Stimulated activated CD8-positive, alpha-beta memory T cell treated with anti-CD3 and anti-CD28 coated beads, Interleukin-4, amount 100 ng/mL, for 1 hour (primary cell): ENCODE results near the gene APC2.
A peak's percentile ranks its signal among the peaks of the same experiment; 100 is the strongest.
"Not testable (repeated sequence)": the region's sequence is repeated elsewhere in the genome, so short reads cannot be mapped to it uniquely, and the experiment has no call there.

Experiments used
- DNase-seq, 2 donors: peaks; one replicate each; pipeline ENCODE4 v3.0.0-alpha.2; 2020; ENCODE audit warnings: low read depth in 2 of 2, low spot score in 1 of 2

The APC2 gene

DNA sequence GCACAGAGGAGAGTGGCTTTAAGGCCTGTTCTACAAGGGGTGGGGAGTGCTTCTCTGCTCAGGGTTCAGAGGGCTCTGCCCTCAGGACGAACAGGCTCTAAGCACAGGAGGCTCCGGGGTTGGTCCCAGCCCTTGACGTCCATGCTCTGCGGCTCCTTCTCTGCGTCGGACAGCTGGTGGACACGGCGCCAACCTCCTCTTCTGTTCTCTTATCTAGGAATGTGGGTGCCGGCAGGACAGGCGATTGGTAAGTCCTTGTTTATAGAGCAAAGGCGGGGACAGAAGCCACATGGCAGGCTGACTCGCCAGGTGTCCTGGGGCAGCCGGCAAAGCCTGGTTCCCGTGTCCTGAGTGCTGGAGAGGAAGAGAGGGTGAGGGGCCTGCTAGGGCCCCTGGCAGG lies 20.2 kb upstream of the APC2 start:
- no peak for DNase-seq

DNA sequence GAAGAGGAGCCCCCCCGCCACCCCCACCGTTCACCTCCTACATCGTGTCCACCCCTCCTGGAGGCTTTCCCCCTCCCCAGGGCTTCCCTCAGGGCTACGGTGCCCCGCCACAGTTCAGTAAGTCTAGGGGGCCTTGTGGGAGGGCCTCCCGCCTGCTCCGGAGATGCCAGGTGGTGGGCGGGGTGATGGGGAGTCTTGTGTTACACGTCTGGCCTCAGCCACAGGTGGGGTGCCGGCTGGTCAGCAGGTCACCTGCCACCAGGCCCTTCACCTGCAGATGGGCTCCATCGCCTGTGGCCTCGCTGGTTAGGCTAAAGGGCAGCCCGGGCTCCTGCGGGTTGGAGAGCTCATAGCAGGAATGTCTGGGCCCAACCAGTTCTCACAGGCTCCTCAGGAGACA lies 19.7 kb upstream of the APC2 start:
- DNase-seq, result no peak

DNA sequence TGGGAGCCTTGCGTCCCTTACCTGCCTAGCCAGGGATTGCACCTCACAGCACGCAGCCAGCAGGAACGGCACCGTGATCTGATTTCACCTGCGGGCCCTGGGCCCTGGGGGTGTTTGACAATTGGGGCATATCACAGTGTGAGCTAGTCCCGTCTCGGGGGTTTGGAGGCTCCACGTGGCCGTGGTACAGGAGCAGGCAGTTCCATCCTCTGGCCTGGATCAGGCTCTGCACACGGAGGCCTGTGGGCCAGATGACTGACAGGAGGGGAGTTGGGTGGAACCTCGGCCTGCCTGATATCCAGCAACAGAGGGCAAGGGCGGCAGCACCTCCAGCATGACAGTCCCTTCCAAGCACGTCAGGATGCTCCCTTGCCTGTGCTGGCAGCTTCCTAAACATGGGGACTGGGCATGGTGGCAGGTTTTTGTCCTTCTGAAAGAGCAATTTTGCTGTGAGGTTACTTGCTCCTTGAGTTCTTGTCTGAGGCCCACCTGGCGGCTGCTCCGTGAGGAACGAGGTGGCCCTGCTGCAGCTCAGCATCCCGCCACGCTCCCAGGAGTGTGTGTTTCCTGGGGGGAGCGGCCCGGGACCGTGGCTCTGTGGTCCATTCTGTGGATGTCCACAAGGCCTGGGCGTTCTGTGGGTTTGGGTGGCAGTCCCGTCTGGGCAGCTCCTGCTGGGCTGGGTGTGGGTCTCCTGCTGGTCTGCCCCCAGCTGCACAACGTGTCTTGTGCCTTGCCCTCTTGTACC lies 18.0 kb upstream of the APC2 start:
- DNase-seq, result no peak

DNA sequence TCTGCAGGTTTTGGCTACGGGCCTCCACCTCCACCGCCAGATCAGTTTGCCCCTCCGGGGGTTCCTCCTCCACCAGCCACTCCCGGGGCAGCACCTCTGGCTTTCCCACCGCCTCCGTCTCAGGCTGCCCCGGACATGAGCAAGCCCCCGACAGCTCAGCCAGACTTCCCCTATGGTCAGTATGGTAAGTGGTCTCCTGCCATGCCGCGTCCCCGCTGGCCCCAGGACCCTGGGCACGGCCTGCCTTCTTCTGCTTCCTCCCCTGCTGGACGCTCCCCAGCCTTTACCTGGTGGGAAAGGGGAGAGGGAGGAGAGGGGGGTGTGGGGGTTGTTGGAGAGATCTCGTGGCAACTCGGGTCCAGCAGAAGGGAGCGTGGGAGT lies 17.4 kb upstream of the APC2 start:
- no peak for DNase-seq

- DNase-seq, result no peak
These were observed 16.5 kb upstream of the APC2 start for GRCh38 chr19:1433119-1434039.

GRCh38 chr19:1434040-1434366 lies 15.9 kb upstream of the APC2 start:
- DNase-seq, result no peak

GRCh38 chr19:1434577-1435060 lies 15.3 kb upstream of the APC2 start:
- DNase-seq, result no peak

- no peak for DNase-seq
These were observed 14.4 kb upstream of the APC2 start for GRCh38 chr19:1435378-1435989.

DNA sequence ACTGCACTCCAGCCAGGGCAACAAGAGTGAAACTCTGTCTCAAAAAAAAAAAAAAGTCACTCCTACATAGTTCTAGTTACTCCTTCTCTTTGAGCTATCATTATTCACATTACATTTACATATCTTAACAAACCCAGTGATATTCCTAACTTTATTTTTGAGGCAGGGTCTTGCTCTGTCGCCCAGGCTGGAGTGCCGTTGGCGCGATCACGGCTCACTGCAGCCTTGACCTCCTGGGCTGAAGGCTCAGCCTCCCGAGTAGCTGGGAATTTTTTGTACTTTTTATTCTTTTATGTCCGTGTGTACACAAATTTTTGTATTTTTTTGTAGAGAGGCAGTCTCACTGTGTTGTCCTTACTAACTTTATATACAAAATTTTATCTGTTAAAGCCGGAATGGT lies 12.3 kb upstream of the APC2 start:
- DNase-seq, result no peak

- DNase-seq, result peak; percentile 93 to 95
These were observed 11.6 kb upstream of the APC2 start, which contains the start of gene RPS15 for GRCh38 chr19:1438035-1438932. Gene RPS15, plus strand, starts transcription at chr19:1438396. Its CDS starts 30 bp downstream, at chr19:1438426.

- no peak for DNase-seq
These were observed 11.0 kb upstream of the APC2 start for GRCh38 chr19:1438933-1439354.

DNA sequence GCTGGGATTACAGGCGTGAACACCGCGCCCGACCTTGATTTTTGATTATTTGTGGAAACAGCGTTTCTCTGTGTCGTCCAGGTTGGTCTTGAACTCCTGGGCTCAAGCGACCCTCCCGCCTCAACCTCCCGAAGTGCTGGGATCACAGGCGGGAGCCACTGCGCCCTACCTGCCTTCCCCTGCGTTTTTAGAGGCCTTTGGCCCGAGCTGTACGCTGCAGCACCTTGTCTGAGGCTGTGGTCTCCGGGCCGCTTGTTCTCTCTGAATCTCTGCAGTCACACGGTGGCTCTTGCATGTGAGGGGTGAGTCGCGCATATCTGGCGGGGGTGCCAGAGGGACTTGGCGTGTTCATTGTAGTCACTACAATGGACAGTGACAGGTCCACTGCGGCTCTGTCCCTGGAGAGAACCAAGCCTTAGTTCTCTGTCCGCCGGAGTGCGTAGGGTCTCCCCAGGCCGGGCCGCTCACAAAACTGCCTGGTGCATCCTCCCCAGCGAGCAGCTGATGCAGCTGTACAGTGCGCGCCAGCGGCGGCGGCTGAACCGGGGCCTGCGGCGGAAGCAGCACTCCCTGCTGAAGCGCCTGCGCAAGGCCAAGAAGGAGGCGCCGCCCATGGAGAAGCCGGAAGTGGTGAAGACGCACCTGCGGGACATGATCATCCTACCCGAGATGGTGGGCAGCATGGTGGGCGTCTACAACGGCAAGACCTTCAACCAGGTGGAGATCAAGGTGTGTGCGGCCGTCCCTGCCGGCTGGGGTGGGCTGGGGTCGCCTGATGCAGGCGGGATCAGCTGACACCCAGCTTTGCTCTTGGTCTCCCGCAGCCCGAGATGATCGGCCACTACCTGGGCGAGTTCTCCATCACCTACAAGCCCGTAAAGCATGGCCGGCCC lies 10.2 kb upstream of the APC2 start:
- not testable (repeated sequence) for DNase-seq

DNA sequence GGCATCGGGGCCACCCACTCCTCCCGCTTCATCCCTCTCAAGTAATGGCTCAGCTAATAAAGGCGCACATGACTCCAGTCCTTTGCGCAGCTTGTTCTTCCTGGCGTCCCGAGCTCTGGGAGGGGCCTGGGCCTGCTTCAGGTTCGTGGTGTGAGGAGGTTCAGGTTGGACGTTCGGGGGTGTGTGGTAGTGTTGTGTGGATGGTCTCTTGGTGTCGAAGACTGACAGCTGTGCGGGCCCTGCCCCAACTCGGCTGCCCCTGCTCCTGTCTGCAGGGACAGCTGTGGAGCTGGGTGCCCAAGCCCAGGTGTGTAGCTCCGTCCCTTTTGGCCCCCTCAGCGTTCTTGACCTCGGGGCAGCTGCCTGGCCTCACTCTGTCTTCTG lies 9.5 kb upstream of the APC2 start:
- DNase-seq, result no peak

DNA sequence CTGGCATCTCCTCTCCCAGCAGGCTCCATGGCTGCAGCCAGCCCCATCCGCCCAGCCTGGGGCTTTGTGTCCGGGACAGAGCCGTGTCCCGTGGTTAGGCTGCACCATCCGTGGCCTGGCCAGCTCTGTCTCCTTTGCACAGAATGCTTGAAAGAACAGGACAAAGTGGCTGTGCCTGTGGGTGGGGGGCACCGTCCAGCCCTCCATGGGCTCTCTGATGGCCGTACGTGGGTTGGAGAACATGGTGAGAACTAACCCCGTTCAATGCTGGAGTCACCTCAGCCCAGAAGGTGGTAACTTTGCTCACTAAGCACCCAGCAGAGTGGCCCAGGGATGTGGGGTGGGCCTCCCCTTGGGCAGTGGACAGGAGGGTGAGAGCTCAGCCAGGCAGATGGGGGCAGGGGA lies 8.9 kb upstream of the APC2 start:
- DNase-seq, result no peak

DNA sequence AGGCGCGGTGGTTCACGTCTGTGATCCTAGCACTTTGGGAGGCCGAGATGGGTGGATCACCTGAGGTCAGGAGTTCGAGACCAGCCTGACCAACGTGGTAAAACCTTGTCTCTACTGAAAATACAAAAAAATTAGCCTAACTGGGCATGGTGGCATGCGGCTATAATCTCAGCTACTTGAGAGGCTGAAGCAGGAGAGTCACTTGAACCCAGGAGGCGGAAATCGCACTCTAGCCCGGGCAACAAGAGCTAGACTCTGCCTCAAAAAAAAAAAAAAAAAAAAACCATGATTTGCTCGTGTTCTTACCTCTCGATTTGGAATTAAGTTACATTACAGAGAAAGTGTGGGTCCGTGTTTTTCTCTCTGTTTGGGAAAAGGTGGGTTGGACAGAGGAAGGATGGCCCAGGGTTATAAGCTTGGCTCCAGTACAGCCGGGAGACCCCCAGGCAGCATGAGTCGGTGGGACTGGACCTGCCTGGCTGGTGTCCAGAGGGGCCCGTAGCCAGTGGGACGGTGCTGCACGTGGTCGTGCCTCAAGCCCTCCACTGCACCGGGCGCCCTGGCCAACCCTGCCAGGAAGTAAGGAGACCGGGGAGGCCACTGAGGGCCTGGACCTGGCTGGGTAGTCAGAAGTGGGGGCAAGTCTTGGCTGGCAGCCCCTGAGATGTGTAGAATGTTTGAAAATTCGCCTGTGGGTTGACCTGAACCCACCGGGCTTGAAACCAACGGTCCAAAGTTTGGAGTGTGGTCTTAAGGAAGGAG lies 8.1 kb upstream of the APC2 start:
- DNase-seq, result no peak

DNA sequence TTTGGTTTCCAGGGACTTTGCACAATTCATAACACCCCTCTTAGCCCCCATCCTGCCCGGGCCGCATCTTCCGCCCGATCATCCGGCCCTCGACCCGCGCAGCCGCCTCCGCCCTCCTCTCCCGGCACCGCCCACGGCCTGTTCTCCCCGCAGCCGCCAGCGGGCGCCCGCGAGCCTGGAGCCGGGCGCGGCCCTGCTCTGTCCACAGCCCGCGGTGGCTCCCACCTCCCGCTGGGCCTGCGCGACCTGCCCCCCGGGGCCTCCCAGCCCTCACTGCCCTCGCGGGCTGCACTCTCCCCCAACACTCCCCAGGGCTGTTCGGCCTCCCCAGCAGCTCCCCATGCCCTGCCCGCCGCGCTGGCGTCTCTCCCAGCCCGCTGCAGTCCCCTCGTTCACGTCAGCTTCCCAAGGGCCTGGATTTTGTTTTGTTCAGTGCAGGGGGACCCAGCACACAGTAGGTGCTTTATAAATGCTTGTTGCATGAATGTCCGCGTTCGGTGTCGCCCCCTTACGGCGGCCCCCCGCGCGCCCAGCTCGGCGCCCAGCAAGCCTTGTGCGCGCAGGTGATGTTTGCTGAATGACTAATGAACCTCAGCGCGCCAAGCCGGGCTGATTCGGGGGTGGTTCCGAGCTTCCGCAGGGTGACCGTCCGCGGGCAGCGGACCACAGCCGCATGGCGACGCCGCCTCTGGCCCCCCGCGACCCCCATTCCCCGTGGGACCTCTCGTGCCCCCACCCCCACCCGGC lies 4.6 kb upstream of the APC2 start:
- DNase-seq, result peak; percentile 51 to 52

DNA sequence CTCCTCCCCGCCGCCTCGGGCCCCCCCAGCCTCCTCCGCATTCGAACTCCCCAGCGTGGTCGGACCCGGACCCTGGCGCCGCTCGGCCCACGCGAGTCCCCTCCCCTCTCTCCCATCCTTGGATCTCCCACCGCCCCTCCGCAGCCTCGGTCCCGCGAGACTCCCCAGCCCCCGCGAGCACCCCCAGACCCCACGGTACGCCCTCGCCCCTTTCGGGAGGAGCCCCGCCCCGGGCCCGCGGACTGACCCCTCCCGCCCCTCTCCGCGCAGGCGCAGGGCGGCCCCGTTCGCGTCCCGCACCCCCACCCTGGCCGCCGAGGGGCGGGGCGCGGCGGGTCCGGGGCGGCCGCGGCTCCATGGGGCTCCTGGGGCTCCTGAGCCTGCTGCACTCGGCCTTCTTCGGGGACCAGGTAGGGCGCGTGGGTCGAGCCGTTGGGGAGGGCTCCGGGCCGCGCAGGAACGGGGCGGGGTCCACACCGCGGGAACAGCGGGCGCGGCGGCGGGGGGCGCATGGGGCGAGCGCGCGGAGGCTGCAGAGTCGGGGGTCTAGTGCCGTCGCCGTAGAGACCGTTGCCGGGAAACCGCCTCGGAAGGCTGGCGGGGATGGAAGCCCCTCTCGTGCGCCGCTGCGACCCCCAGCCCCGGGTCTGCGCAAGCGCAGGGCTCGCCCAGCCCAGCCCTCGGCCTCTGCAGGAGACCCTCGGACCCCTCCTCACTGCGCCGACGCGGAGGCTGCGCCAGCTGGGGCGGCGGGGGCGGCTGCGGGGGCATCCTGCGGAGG lies 3.8 kb upstream of the APC2 start:
- DNase-seq, result no peak
